ENCODE data around the gene SESN1.

- no peak for TF ChIP-seq CTCF (IDR thresholded peaks at IDR 0.05; ENCODE audit: low read length)
- no peak for TF ChIP-seq EZH2 (optimal IDR thresholded peaks at IDR 0.05; ENCODE audit: low read depth, low read length)
- no peak for TF ChIP-seq EZH2phosphoT487 (IDR thresholded peaks at IDR 0.05; ENCODE audit: low read length)
Measured at GRCh38 chr6:109091314-109092024, 3.2 kb downstream of the SESN1 start.
